ENCODE data around the gene ATP5PO.

DNA sequence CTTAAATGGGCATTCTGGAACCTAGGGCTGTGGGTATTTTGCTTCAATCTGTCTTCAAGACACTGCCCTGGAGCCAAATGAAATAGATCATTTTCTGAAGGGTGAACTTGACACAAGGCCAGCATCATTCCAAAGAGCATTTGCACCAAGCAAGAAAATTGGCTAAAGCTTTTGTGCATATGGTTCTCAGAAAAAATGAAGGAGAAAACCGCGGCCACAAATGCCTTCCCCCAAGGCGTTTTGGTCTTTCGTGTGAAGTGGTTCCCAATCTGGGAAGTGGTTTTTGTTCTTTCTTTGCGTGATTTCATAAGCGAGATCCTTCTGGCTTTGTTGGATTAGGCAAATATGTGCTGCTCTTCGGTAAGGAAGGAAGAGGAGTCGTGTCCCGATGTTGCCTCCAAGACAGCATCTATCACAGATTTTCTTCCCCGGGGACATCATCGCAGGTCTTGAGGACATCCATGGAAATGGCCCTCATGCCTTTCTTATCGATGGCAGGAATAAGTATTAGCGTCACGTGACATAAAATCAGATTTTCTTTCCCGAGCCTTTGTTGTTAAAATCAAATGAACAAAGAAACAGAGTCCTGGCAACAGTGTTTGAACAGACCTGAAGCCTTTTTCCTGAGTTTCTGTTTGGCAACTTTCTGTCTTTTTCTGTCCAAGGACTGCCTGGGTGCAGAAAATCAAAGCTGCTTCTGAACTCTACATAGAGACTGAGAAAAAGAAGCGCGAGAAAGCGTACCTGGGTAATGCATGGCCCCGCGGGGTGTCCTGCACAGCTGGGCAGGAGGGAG lies 31.0 kb downstream of the ATP5PO start:
- TF ChIP-seq EZH2 (IDR thresholded peaks at IDR 0.05; ENCODE audit: borderline replicate concordance) = no peak
- TF ChIP-seq EZH2phosphoT487 (IDR thresholded peaks at IDR 0.05; ENCODE audit: low read depth, severe bottlenecking, unreplicated experiment) = no peak
- no peak for TF ChIP-seq CTCF (IDR thresholded peaks at IDR 0.05; ENCODE audit: poor library complexity)

Measured in hepatocyte (in vitro differentiated cells).